HL-60 (cell line): Measurements from ENCODE around the gene CDK6.
A peak's percentile ranks its signal among the peaks of the same experiment; 100 is the strongest.

Experiments
- DNase-seq, 2 experiments: peaks; one replicate each; pipeline ENCODE4 v3.0.0-alpha.2; 2010 to 2020; ENCODE audit warnings: low read depth in 1 of 2, low spot score in 1 of 2
- H3K27ac ChIP-seq: fragments of 250-450 bp; sonication (Bioruptor Pico); replicated peaks from 2 replicates; pipeline ENCODE4 v1.5.1; 2020; ENCODE audit warnings: mild to moderate bottlenecking, moderate library complexity
- H3K27me3 ChIP-seq: fragments of 250-450 bp; sonication (Bioruptor Pico); 2 replicates; pipeline ENCODE4 v1.5.1; 2021; ENCODE audit warnings: mild to moderate bottlenecking, moderate library complexity; ENCODE audit not compliant: insufficient read depth, poor library complexity, severe bottlenecking
- H3K4me3 ChIP-seq: replicated peaks from 2 replicates; pipeline ENCODE4 v1.5.1; 2011; ENCODE audit warnings: mild to moderate bottlenecking, control low read depth, low read length; ENCODE audit not compliant: insufficient read depth
- GABPA ChIP-seq: IDR thresholded peaks from 2 replicates; pipeline ENCODE4 v1.6.1; 2012; ENCODE audit warnings: low read depth
- POLR2AphosphoS5 ChIP-seq: IDR thresholded peaks from 2 replicates; pipeline ENCODE4 v1.6.1; 2012; ENCODE audit warnings: low read depth
- SPI1 ChIP-seq: IDR thresholded peaks from 2 replicates; pipeline ENCODE4 v1.6.1; 2012; ENCODE audit warnings: low read depth, mild to moderate bottlenecking, borderline replicate concordance
- TF ChIP-seq, protein P1 (sequence below): IDR thresholded peaks from 2 replicates; pipeline ENCODE4 v1.6.1; 2012; ENCODE audit warnings: low read depth; ENCODE audit not compliant: insufficient replicate concordance
- TF ChIP-seq, protein P2 (sequence below): IDR thresholded peaks from one replicate; pipeline ENCODE4 v1.5.1; 2011; ENCODE audit warnings: low read length, control low read depth, inconsistent platforms; ENCODE audit not compliant: insufficient read depth

Gene CDK6

DNA sequence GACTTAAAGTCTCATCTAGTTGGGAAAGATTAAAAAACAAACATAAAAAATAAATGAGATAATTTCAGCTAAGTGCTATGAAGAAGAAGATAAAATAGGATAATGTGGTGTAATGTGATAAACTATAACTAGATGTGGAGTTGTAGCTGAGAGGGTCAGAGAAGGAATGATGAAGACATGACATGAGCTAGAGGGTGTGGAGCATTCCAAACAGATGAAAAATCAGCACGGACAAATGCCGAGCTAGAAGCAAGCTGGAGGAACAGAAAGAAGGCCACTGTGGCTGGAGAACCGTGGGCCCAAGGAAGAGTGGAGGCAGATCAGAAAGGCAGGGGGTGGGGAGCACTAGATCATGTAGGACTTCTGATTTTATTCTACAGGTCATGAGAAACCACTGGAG is 70.6 kb downstream of the CDK6 start:
- DNase-seq: no peak
- no peaks in the 10 kb centered on the region for H3K27me3 ChIP-seq
- no peak overlapping the region for H3K27ac ChIP-seq
- TF ChIP-seq GABPA (no peak), POLR2AphosphoS5 (no peak), SPI1 (no peak)
- TF ChIP-seq, protein P1, sequence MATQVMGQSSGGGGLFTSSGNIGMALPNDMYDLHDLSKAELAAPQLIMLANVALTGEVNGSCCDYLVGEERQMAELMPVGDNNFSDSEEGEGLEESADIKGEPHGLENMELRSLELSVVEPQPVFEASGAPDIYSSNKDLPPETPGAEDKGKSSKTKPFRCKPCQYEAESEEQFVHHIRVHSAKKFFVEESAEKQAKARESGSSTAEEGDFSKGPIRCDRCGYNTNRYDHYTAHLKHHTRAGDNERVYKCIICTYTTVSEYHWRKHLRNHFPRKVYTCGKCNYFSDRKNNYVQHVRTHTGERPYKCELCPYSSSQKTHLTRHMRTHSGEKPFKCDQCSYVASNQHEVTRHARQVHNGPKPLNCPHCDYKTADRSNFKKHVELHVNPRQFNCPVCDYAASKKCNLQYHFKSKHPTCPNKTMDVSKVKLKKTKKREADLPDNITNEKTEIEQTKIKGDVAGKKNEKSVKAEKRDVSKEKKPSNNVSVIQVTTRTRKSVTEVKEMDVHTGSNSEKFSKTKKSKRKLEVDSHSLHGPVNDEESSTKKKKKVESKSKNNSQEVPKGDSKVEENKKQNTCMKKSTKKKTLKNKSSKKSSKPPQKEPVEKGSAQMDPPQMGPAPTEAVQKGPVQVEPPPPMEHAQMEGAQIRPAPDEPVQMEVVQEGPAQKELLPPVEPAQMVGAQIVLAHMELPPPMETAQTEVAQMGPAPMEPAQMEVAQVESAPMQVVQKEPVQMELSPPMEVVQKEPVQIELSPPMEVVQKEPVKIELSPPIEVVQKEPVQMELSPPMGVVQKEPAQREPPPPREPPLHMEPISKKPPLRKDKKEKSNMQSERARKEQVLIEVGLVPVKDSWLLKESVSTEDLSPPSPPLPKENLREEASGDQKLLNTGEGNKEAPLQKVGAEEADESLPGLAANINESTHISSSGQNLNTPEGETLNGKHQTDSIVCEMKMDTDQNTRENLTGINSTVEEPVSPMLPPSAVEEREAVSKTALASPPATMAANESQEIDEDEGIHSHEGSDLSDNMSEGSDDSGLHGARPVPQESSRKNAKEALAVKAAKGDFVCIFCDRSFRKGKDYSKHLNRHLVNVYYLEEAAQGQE: no peak
- TF ChIP-seq, protein P2, sequence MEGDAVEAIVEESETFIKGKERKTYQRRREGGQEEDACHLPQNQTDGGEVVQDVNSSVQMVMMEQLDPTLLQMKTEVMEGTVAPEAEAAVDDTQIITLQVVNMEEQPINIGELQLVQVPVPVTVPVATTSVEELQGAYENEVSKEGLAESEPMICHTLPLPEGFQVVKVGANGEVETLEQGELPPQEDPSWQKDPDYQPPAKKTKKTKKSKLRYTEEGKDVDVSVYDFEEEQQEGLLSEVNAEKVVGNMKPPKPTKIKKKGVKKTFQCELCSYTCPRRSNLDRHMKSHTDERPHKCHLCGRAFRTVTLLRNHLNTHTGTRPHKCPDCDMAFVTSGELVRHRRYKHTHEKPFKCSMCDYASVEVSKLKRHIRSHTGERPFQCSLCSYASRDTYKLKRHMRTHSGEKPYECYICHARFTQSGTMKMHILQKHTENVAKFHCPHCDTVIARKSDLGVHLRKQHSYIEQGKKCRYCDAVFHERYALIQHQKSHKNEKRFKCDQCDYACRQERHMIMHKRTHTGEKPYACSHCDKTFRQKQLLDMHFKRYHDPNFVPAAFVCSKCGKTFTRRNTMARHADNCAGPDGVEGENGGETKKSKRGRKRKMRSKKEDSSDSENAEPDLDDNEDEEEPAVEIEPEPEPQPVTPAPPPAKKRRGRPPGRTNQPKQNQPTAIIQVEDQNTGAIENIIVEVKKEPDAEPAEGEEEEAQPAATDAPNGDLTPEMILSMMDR: no peak
- H3K4me3 ChIP-seq: no peak overlapping the region

DNA sequence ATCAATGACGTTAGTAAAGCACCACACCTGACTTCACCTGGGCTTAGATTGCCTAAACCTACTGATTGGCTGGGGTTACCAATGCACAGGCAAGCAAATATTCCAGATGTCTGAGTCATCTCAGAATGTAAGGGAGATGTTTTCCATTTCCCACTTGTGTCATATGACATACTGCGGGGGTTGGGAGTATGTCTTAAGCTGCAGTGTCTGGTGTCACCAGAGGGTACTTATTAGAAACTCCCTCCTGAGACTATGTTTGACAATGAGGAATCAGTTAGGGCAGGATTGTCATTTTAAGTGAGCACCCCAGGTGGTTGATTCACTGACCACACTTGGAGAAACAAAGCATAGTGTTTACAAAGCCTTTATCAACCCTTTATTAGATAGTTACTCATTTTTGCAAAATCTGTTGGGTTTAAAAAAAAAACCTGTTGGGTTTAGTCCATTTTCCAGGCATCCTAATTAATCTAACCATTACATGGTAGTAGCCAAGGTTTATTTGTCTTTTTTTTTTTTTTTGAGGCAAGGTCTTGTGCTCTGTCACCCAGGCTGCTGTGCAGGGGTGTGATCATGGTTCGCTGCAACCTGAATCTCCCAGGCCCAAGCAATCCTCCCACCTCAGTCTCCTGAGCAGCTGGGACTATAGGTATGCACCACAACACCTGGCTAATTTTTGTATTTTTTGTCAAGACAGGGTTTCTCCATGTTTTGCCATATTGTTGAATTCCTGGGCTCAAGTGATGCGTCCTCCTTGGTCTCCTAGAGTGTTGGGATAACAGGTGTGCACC is 72.5 kb downstream of the CDK6 start:
- TF ChIP-seq, protein P2: no peak
- no peak overlapping the region for H3K4me3 ChIP-seq
- no peak overlapping the region for H3K27ac ChIP-seq
- peak in 1 of 2 experiments; percentile 26 for DNase-seq
- no peaks in the 10 kb centered on the region for H3K27me3 ChIP-seq

DNA sequence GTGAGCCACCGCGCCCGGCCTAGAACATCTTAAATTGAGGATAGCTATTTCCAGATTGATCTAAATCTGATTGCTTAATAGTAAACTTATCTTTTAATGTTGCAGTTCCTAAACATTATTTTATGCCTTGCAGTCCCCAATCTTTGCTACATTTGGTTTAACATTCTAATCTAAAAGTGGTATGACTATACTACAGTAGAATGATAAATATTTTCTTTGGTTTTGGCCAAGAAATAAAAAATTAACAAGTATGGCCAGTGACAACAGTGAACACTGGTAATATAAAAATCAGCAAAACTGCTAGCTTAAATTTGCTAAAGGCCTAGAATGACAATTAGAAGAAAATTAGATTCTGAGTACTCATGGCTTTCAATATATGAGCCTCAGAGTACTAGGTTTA is 73.5 kb downstream of the CDK6 start:
- no peak overlapping the region for H3K27ac ChIP-seq

More for the DNA sequence above, 73.5 kb downstream of the CDK6 start:
- H3K27me3 ChIP-seq: no peaks in the 10 kb centered on the region
- no peak for DNase-seq
- TF ChIP-seq SPI1 (no peak), GABPA (no peak), POLR2AphosphoS5 (no peak)
- TF ChIP-seq, protein P1: no peak
- TF ChIP-seq, protein P2: no peak
- H3K4me3 ChIP-seq: no peak overlapping the region
